SK-N-SH (cell line): ENCODE data around the gene SRP14. TPM values are rescaled to one million over a fixed set of nuclear protein-coding genes. Genes with fewer than 3 reads are reported as not detected.
A peak's percentile ranks its signal among the peaks of the same experiment; 100 is the strongest.

Experiments
- CTCF ChIA-PET: fragments of 300-600, 350-600 bp; formaldehyde crosslinking; extraction: SDS; loops from one replicate; lab custom pipeline; 2021; lab: Yijun Ruan, JAX
- POLR2A ChIA-PET: fragments of 350-600 bp; sonication (Branson Sonifier 250); formaldehyde crosslinking; extraction: SDS; loops from one replicate; lab custom pipeline; 2020; ENCODE audit warnings: antibody characterized with exemption, inconsistent platforms; lab: Yijun Ruan, JAX
- DNase-seq: peaks from one replicate; pipeline ENCODE4 v3.0.0; 2012
- H2AFZ ChIP-seq: fragments of 200-600 bp; sonication (generic); 2 replicates; pipeline ENCODE4 v1.8.1; 2016; ENCODE audit warnings: antibody characterized with exemption, mild to moderate bottlenecking, low read depth
- H3F3A ChIP-seq: fragments of 200-600 bp; sonication (generic); replicated peaks from 2 replicates; pipeline ENCODE3; 2016; ENCODE audit warnings: antibody characterized with exemption, mild to moderate bottlenecking; ENCODE audit not compliant: insufficient read depth
- H3K27ac ChIP-seq, 2 experiments: fragments of 200-500 bp in 1 of 2; fragments of 200-600 bp in 1 of 2; sonication (Bioruptor generic) in 1 of 2; sonication (generic), shearing (Covaris generic) in 1 of 2; 2 replicates each; pipeline versions ENCODE4 v1.5.1 to v1.6.1; 2014 to 2016; ENCODE audit warnings: low read depth in 2 of 2, inconsistent platforms in 1 of 2, low read length in 1 of 2, mild to moderate bottlenecking in 1 of 2, mixed read lengths in 1 of 2
- H3K27me3 ChIP-seq: fragments of 200-600 bp; sonication (generic), shearing (Covaris generic); 2 replicates; pipeline ENCODE4 v1.6.1; 2016; ENCODE audit warnings: mixed run types; ENCODE audit not compliant: insufficient read depth
- H3K36me3 ChIP-seq, 2 experiments: fragments of 200-500 bp in 1 of 2; fragments of 200-600 bp in 1 of 2; sonication (Bioruptor generic) in 1 of 2; sonication (generic) in 1 of 2; replicated peaks in 1 of 2; 2 replicates each; pipeline versions ENCODE3 to v1.5.1; 2014 to 2016; ENCODE audit warnings: low read length in 1 of 2, mild to moderate bottlenecking in 1 of 2; ENCODE audit not compliant: insufficient read depth in 2 of 2, control insufficient read depth in 1 of 2
- H3K4me1 ChIP-seq, 2 experiments: fragments of 200-500 bp in 1 of 2; fragments of 200-600 bp in 1 of 2; sonication (Bioruptor generic) in 1 of 2; sonication (generic), shearing (Covaris generic) in 1 of 2; 2 replicates each; pipeline versions ENCODE4 v1.5.1 to v1.6.1; 2014 to 2016; ENCODE audit warnings: low read depth in 1 of 2, low read length in 1 of 2, mixed run types in 1 of 2; ENCODE audit not compliant: insufficient read depth in 2 of 2, control insufficient read depth in 1 of 2
- H3K4me2 ChIP-seq: fragments of 200-600 bp; sonication (generic), shearing (Covaris generic); 2 replicates; pipeline ENCODE4 v1.6.1; 2017; ENCODE audit warnings: mixed run types
- H3K4me3 ChIP-seq, 2 experiments: fragments of 200-500 bp in 1 of 2; fragments of 200-600 bp in 1 of 2; sonication (Bioruptor generic) in 1 of 2; sonication (generic), shearing (Covaris generic) in 1 of 2; 2 replicates each; pipeline versions ENCODE4 v1.5.1 to v1.8.1; 2014 to 2016; ENCODE audit warnings: low read depth in 2 of 2, inconsistent platforms in 1 of 2, low read length in 1 of 2, mild to moderate bottlenecking in 1 of 2, mixed read lengths in 1 of 2, moderate library complexity in 1 of 2
- H3K79me2 ChIP-seq: fragments of 200-600 bp; sonication (generic); 2 replicates; pipeline ENCODE4 v1.8.1; 2017; ENCODE audit warnings: mild to moderate bottlenecking; ENCODE audit not compliant: insufficient read depth
- H3K9ac ChIP-seq: fragments of 200-600 bp; sonication (generic); 2 replicates; pipeline ENCODE4 v1.6.1; 2017; ENCODE audit warnings: mixed run types
- H3K9me2 ChIP-seq: fragments of 200-600 bp; sonication (generic); 2 replicates; pipeline ENCODE4 v1.6.1; 2017; ENCODE audit warnings: mixed run types
- H3K9me3 ChIP-seq: fragments of 200-600 bp; sonication (generic); 2 replicates; pipeline ENCODE4 v1.6.1; 2017; ENCODE audit warnings: mixed run types, mild to moderate bottlenecking, moderate library complexity
- H4K20me1 ChIP-seq: fragments of 200-600 bp; sonication (generic); 2 replicates; pipeline ENCODE4 v1.6.1; 2017; ENCODE audit warnings: mild to moderate bottlenecking, mixed run types; ENCODE audit not compliant: insufficient read depth
- CHD2 ChIP-seq: fragments of 150-350 bp; IDR thresholded peaks from 2 replicates; pipeline ENCODE4 v1.6.1; 2018; ENCODE audit warnings: low read length; ENCODE audit not compliant: partially characterized antibody
- EP300 ChIP-seq, 2 experiments: IDR thresholded peaks; 2 replicates each; pipeline versions ENCODE4 v1.4.0 to v1.6.1; 2012; ENCODE audit warnings: borderline replicate concordance in 1 of 2, low read depth in 1 of 2, low read length in 1 of 2
- EZH2phosphoT487 ChIP-seq: fragments of 200-600 bp; sonication (generic); IDR thresholded peaks from 2 replicates; pipeline ENCODE4 v1.6.1; 2017; ENCODE audit warnings: low read depth, mixed run types, mild to moderate bottlenecking, antibody characterized with exemption, moderate library complexity, borderline replicate concordance
- FOSL2 ChIP-seq: IDR thresholded peaks from 2 replicates; pipeline ENCODE4 v1.4.0; 2012; ENCODE audit warnings: low read depth, mild to moderate bottlenecking, moderate library complexity, borderline replicate concordance
- FOXJ3 ChIP-seq: sonication (generic); formaldehyde crosslinking; IDR thresholded peaks from 2 replicates; pipeline ENCODE4 v1.5.1; 2020; ENCODE audit warnings: mild to moderate bottlenecking, missing genetic modification reagents
- FOXM1 ChIP-seq: IDR thresholded peaks from 2 replicates; pipeline ENCODE4 v1.4.0; 2012; ENCODE audit warnings: low read depth, mild to moderate bottlenecking
- GABPA ChIP-seq: IDR thresholded peaks from 2 replicates; pipeline ENCODE4 v1.4.0; 2012; ENCODE audit warnings: low read depth, mild to moderate bottlenecking
- GATA2 ChIP-seq: sonication (generic); formaldehyde crosslinking; IDR thresholded peaks from 2 replicates; pipeline ENCODE4 v1.5.0; 2020; ENCODE audit warnings: mild to moderate bottlenecking, missing genetic modification reagents
- NFIC ChIP-seq: IDR thresholded peaks from 2 replicates; pipeline ENCODE4 v1.4.0; 2012; ENCODE audit warnings: borderline replicate concordance
- NRF1 ChIP-seq: IDR thresholded peaks from 2 replicates; pipeline ENCODE4 v1.6.1; 2012; ENCODE audit warnings: low read depth, mild to moderate bottlenecking, low read length
- PBX3 ChIP-seq: IDR thresholded peaks from 2 replicates; pipeline ENCODE4; 2012
- POLR2AphosphoS5 ChIP-seq: IDR thresholded peaks from 2 replicates; pipeline ENCODE4 v1.6.1; 2012; ENCODE audit warnings: low read depth, low read length
- RAD21 ChIP-seq: IDR thresholded peaks from 2 replicates; pipeline ENCODE4 v1.6.1; 2012; ENCODE audit warnings: mild to moderate bottlenecking, low read length
- RCOR1 ChIP-seq: fragments of 150-350 bp; IDR thresholded peaks from 2 replicates; pipeline ENCODE4 v1.6.1; 2017; ENCODE audit warnings: antibody characterized with exemption, low read length
- RFX5 ChIP-seq: IDR thresholded peaks from 2 replicates; pipeline ENCODE4 v1.6.1; 2012; ENCODE audit warnings: mild to moderate bottlenecking, improper control_type of control experiment, low read length
- SIN3A ChIP-seq: IDR thresholded peaks from 2 replicates; pipeline ENCODE4 v1.6.1; 2012; ENCODE audit warnings: low read depth, mild to moderate bottlenecking, low read length, moderate library complexity, borderline replicate concordance
- SMC3 ChIP-seq: IDR thresholded peaks from 2 replicates; pipeline ENCODE4 v1.6.1; 2012; ENCODE audit warnings: low read depth, low read length, improper control_type of control experiment
- TCF12 ChIP-seq: IDR thresholded peaks from 2 replicates; pipeline ENCODE4 v1.4.0; 2012
- TEAD4 ChIP-seq: IDR thresholded peaks from 2 replicates; pipeline ENCODE4 v1.4.0; 2012; ENCODE audit warnings: mild to moderate bottlenecking, borderline replicate concordance; ENCODE audit not compliant: insufficient read depth
- YY1 ChIP-seq: IDR thresholded peaks from 2 replicates; pipeline ENCODE4 v1.4.0; 2012; ENCODE audit warnings: low read depth, mild to moderate bottlenecking
- ZBTB33 ChIP-seq: IDR thresholded peaks from 2 replicates; pipeline ENCODE4 v1.4.0; 2012; ENCODE audit warnings: low read depth, borderline replicate concordance
- WGBS: methylation state at CpG from one replicate; pipeline ENCODE4 v1.1.6; 2017; ENCODE audit warnings: low lambda C conversion rate; 5-methylcytosine and 5-hydroxymethylcytosine counted together
- polyA plus RNA-seq, 3 experiments: library from polyadenylated mRNA; depleted of rRNA; stranded (reverse); fragments of >200 nt; gene quantifications; 2 replicates each; pipeline ENCODE4 v1.2.3, GENCODE V29; 2012
- TF ChIP-seq, protein P1 (sequence below): fragments of 150-350 bp; IDR thresholded peaks from 2 replicates; pipeline ENCODE4 v1.6.1; 2016; ENCODE audit warnings: mild to moderate bottlenecking, low read depth, low read length
- TF ChIP-seq, protein P2 (sequence below): IDR thresholded peaks from 2 replicates; pipeline ENCODE4 v1.4.0; 2012; ENCODE audit warnings: low read depth, borderline replicate concordance
- TF ChIP-seq, protein P3 (sequence below): fragments of 200-600 bp; sonication (generic); IDR thresholded peaks from 2 replicates; pipeline ENCODE4 v1.6.1; 2017; ENCODE audit warnings: antibody characterized with exemption, mild to moderate bottlenecking, moderate library complexity

SRP14 gene
- polyA plus RNA-seq, 1 of the 3 experiments (the other 2 are of a cell fraction) = 489 TPM

- TF ChIP-seq EP300 (IDR thresholded peaks at IDR 0.05; ENCODE audit: borderline replicate concordance in 1 of 2, low read depth in 1 of 2, low read length in 1 of 2) = no peak
- TF ChIP-seq, protein P1, sequence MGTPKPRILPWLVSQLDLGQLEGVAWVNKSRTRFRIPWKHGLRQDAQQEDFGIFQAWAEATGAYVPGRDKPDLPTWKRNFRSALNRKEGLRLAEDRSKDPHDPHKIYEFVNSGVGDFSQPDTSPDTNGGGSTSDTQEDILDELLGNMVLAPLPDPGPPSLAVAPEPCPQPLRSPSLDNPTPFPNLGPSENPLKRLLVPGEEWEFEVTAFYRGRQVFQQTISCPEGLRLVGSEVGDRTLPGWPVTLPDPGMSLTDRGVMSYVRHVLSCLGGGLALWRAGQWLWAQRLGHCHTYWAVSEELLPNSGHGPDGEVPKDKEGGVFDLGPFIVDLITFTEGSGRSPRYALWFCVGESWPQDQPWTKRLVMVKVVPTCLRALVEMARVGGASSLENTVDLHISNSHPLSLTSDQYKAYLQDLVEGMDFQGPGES = no peak
These were observed 8.6 kb upstream of the SRP14 start (continued) for GRCh38 chr15:40047415-40048210.

DNA sequence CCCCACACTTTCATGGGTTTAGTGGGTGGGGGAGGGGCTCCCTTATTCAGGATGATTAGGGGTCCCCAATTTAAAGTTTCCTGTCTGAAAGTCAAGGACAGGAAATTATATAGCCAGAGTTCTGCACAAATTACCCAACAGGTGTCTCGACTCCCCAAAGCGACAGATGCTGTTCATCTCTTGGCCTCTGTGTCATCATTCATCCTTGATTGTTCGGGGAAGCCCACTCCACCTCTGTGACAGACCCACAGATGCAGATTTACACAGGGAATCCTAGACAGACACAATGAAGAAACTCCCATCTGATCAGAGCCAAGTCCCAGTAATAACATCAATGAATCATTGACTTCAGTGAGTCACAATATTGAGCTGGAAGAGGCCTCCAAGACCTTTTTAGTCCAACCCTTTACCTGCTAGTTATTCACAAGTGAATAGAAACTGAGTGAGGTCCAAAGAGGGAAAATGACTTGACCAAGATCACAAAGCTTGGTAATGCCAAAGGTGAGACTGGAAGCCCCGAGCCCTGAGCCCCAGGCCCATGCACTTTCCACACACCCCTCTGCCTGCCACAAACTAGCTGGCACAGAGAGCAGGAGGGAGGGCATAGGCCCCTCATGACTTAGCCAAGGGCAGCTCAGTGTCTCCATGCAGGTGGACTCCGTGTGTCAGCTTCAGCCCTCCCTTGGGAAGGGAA, 7.9 kb upstream of the SRP14 start:
- no peaks in the 10 kb centered on the region for H3K9me3 ChIP-seq
- H3K27ac ChIP-seq = 0 out of 4 replicates have a peak overlapping the region, but pooled peaks of 1 of the 2 experiments have one; percentile 3
- no peaks in the 10 kb centered on the region for H4K20me1 ChIP-seq
- POLR2A ChIA-PET = no interaction called here
- H3K4me3 ChIP-seq = no peak overlapping the region
- peaks cover 11% of the 10 kb centered on the region for H3F3A ChIP-seq
- no peak for DNase-seq
- no peaks in the 10 kb centered on the region for H3K9me2 ChIP-seq
- H3K9ac ChIP-seq = no peak overlapping the region
- H2AFZ ChIP-seq = no peak overlapping the region
- CTCF ChIA-PET = interaction anchor here (0.9 to 8.5 kb wide), 8 partner anchors 13 to 263 kb away, joined by 3 to 153 read pairs (median 11); partner anchors contain the start of gene BMF
- 49% methylated on average over 5 of the region's 5 CpGs for WGBS
- no peaks in the 10 kb centered on the region for H3K27me3 ChIP-seq
- H3K79me2 ChIP-seq = no peaks in the 10 kb centered on the region; the same call in 1 of the 2 replicates
- H3K4me2 ChIP-seq = peak overlapping the region; percentile 35; the same call in 1 of the 2 replicates
- H3K4me1 ChIP-seq = peaks cover 18 to 29% of the 10 kb centered on the region in 2 experiments
- H3K36me3 ChIP-seq = no peaks in the 10 kb centered on the region
- TF ChIP-seq GABPA = no peak
- TF ChIP-seq, protein P2, sequence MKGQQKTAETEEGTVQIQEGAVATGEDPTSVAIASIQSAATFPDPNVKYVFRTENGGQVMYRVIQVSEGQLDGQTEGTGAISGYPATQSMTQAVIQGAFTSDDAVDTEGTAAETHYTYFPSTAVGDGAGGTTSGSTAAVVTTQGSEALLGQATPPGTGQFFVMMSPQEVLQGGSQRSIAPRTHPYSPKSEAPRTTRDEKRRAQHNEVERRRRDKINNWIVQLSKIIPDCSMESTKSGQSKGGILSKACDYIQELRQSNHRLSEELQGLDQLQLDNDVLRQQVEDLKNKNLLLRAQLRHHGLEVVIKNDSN = no peak
- TF ChIP-seq TEAD4 = no peak
- no peak for TF ChIP-seq SIN3A
- no peak for TF ChIP-seq RFX5
- no peak for TF ChIP-seq FOXM1
- no peak for TF ChIP-seq YY1
- TF ChIP-seq NFIC = peak; percentile 59
- peak; percentile 90 for TF ChIP-seq FOSL2
- no peak for TF ChIP-seq SMC3
- TF ChIP-seq, protein P3, sequence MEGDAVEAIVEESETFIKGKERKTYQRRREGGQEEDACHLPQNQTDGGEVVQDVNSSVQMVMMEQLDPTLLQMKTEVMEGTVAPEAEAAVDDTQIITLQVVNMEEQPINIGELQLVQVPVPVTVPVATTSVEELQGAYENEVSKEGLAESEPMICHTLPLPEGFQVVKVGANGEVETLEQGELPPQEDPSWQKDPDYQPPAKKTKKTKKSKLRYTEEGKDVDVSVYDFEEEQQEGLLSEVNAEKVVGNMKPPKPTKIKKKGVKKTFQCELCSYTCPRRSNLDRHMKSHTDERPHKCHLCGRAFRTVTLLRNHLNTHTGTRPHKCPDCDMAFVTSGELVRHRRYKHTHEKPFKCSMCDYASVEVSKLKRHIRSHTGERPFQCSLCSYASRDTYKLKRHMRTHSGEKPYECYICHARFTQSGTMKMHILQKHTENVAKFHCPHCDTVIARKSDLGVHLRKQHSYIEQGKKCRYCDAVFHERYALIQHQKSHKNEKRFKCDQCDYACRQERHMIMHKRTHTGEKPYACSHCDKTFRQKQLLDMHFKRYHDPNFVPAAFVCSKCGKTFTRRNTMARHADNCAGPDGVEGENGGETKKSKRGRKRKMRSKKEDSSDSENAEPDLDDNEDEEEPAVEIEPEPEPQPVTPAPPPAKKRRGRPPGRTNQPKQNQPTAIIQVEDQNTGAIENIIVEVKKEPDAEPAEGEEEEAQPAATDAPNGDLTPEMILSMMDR = no peak
- TF ChIP-seq FOXJ3 (CRISPR knock-in tag) = no peak
- peak; percentile 27; the same call in 1 of the 2 replicates for TF ChIP-seq TCF12
- no peak for TF ChIP-seq RAD21
- TF ChIP-seq CHD2 = no peak
- peak; percentile 69 for TF ChIP-seq PBX3
- no peak for TF ChIP-seq ZBTB33
- no peak for TF ChIP-seq GATA2 (CRISPR knock-in tag)
- TF ChIP-seq POLR2AphosphoS5 = no peak; the same call in 1 of the 2 replicates
- TF ChIP-seq RCOR1 = no peak
- no peak for TF ChIP-seq NRF1
- no peak for TF ChIP-seq EZH2phosphoT487
